DLD1 (cell line): ENCODE data around the gene XRCC4.

Source experiments
- in situ Hi-C: cut with HindIII; loops from 2 replicates; pipeline ENCODE4 v1.10.0; 2017; ENCODE audit warnings: low sequenced_read_pairs

Gene XRCC4

DNA sequence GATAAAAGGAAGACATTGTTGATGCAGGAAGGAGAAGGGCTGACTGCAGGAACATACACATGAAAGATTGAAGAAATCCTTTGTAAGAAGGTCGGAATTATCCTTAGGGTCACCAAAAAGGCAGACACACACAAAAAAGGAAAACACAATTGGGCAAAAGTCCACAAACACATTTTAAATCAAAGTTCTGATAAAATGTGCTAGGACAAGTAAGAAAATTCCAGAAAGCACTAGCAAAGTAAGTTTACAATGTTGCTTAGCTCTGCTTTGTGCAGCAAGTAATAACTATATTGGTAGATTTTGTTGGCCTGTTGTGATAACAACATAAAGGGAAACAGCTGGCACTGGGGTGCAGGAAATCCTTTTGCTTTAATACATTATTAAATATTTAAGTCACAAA, 294.4 kb downstream of the XRCC4 start:
- in situ Hi-C loops = no loop called here

DNA sequence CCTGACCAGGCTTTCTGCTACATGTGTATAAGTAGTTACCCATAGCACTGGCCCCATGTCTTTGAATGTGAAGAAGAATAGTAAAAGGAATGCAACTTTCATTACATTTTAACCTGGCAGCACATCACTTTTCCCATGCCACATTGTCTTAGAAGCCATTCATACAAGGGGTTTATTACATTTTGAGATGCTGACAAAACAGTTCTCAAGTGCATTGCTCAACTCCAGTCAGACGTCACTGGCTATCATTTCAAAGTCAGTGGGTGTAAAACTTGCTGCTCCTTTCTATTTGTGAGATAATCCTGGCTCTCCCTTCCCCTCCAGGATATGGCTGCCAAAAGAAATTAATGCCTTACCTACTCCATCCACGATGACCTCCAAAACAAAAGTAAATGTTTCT, 297.2 kb downstream of the XRCC4 start:
- in situ Hi-C loops = no loop called here

GRCh38 chr5:83375049-83375745, 297.9 kb downstream of the XRCC4 start:
- in situ Hi-C loops = no loop called here

GRCh38 chr5:83376461-83376860, 299.1 kb downstream of the XRCC4 start:
- in situ Hi-C loops = no loop called here

GRCh38 chr5:83377131-83377865, 300.0 kb downstream of the XRCC4 start:
- in situ Hi-C loops = no loop called here

- in situ Hi-C loops = no loop called here
Measured at GRCh38 chr5:83378624-83379289, 301.4 kb downstream of the XRCC4 start.

DNA sequence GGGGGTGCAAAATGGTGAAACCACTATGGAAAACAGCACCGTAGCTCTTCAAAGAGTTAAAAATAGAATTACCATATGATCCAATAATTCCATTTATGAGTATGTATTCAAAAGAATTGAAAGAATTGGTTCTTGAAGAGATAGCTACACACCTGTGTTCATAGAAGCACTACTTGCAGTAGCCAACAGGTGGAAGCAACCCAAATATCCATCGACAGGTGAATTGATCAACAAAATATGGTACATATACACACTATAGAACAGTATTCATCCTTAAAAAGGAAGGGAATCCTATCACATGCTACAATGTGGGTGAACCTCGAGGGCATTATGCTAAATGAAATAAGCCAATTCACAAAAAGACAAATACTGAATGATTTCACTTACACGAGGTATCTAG, 308.5 kb downstream of the XRCC4 start:
- in situ Hi-C loops = no loop called here

GRCh38 chr5:83387041-83387440, 309.7 kb downstream of the XRCC4 start:
- in situ Hi-C loops = no loop called here

- in situ Hi-C loops = no loop called here
Measured at GRCh38 chr5:83388608-83389007, 311.3 kb downstream of the XRCC4 start.

DNA sequence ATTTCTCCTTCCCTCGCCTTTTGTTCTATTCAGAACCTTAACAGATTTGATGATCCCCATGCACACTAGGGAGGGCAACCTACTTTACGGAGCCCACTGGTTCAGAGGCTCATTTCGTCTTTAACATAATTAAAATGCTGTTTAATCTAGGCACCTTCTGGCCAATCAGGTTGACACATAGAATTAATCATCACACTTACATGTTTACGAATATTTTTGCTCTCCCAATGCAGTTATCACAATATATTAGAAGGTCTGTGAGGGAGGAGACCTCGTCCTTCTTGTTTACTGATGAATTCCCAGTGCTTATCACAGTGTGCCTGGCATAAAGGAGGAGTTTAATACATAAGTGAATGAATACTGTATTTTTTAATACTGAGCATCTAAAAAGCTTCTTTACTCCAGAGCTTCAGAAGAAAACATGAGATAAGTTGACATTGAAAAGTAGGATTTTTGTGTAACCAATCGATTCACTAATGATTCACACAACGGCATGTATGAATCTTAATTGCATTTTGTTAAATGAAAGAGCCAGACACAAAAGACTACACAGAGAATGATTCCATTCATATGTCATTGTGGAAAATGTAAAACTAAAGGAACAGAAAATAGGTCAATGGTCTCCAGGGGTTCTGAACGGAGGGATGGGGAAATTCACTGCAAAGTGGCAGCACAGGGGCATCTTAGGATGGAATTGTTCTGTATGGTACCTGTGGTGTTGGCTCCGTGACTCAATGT, 315.6 kb downstream of the XRCC4 start:
- in situ Hi-C loops = no loop called here

- in situ Hi-C loops = no loop called here
Measured at GRCh38 chr5:83393504-83393866, 316.1 kb downstream of the XRCC4 start.

GRCh38 chr5:83394190-83394589, 316.8 kb downstream of the XRCC4 start:
- in situ Hi-C loops = no loop called here

DNA sequence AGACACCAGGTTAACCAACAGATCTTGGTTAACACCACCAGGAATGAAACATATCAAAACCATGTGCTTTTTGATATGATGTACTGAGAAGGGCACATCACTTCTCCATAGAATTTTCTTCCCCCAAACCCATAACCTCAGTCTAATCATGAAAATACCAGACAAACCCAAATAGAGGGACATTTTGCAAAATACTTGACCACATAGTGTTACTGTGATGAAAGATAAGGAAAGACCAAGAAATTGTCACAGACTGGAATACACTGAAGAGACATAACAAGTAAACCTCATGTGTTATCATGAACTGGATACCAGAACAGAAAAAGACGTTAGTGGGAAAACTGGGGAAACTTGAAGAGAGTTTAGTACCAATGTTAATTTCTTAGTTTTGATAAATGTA, 319.3 kb downstream of the XRCC4 start:
- in situ Hi-C loops = no loop called here

GRCh38 chr5:83397658-83398057, 320.3 kb downstream of the XRCC4 start:
- in situ Hi-C loops = no loop called here

DNA sequence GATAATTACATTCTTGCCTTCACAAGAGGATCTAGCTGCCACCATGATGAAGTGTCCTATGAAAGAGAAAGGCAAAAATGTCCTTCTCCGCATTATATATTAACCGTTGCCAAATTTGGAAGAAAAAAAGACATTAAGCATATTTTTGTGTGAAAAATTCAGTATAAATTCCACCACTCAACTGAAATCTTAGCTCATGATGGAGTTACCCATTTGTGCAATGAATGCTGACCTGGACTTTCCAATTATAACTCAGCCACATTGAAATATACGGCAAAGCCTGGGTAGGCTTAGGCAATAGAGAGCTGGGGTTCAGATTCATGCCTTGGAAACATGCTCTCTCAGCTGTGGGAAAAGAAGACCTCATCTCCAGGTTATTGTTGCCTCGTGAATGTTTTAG, 322.9 kb downstream of the XRCC4 start:
- in situ Hi-C loops = no loop called here

- in situ Hi-C loops = no loop called here
Measured at GRCh38 chr5:83400701-83401100, 323.4 kb downstream of the XRCC4 start.

GRCh38 chr5:83401122-83401731, 323.9 kb downstream of the XRCC4 start:
- in situ Hi-C loops = no loop called here

DNA sequence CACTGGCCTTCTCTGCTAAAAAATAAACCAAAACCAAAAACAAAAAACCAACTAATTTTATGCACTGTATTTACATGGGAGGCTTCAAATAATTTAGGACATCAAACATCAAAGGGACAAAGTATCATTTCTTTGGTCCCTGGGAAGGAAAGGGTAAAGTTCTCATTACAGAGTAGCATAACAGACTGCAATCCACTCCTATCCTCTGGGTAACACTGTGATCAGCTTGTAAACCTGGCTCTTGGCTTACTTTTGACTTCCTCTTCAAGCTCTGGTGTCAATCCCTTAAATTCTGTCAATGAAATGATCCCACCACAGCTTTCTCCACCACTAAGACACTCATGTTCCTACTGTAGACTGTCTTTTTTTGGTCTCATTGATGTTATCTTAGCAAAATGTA, 324.4 kb downstream of the XRCC4 start:
- in situ Hi-C loops = no loop called here
